Endometrial microvascular endothelial cells (primary cell): Measurements from ENCODE around the gene AHSP. TPM values are rescaled to one million over a fixed set of nuclear protein-coding genes. Genes with fewer than 3 reads are reported as not detected.
"Not testable (repeated sequence)": the region's sequence is repeated elsewhere in the genome, so short reads cannot be mapped to it uniquely, and the experiment has no call there.

Experiments used
- in situ Hi-C: cut with HindIII; loops from 2 replicates; pipeline ENCODE4 v1.10.0; 2017; ENCODE audit warnings: low sequenced_read_pairs, low pct_unique_long_range_greater_than_20kb; ENCODE audit errors: inconsistent ontology term
- total RNA-seq: library from RNA; depleted of rRNA; stranded (reverse); fragments of >200 nt; gene quantifications from one replicate; pipeline ENCODE4 v1.2.3, GENCODE V29; 2015; ENCODE audit errors: inconsistent ontology term

Gene AHSP
- total RNA-seq, 1 donor from 2014 or later: not detected

- in situ Hi-C loops: no loop called here
Observed at GRCh38 chr16:31528523-31529107, 915 bp downstream of the AHSP start.

GRCh38 chr16:31529108-31529936 is 1.6 kb downstream of the AHSP start:
- in situ Hi-C loops: no loop called here

- in situ Hi-C loops: no loop called here
Observed at GRCh38 chr16:31529937-31530312, 2.2 kb downstream of the AHSP start.

- in situ Hi-C loops: no loop called here
Observed at GRCh38 chr16:31530405-31530804, 2.7 kb downstream of the AHSP start.

GRCh38 chr16:31531096-31531495 is 3.4 kb downstream of the AHSP start:
- in situ Hi-C loops: no loop called here

- in situ Hi-C loops: no loop called here
Observed at GRCh38 chr16:31532120-31532519, 4.4 kb downstream of the AHSP start.

- in situ Hi-C loops: no loop called here
Observed at GRCh38 chr16:31532896-31533295, 5.2 kb downstream of the AHSP start.

- in situ Hi-C loops: no loop called here
Observed at GRCh38 chr16:31535737-31536136, 8.0 kb downstream of the AHSP start.

GRCh38 chr16:31536804-31537361 is 9.2 kb downstream of the AHSP start:
- in situ Hi-C loops: no loop called here

GRCh38 chr16:31537362-31538242 is 9.9 kb downstream of the AHSP start:
- in situ Hi-C loops: no loop called here

- in situ Hi-C loops: not testable (repeated sequence)
Observed at GRCh38 chr16:31538243-31538598, 10.5 kb downstream of the AHSP start.

GRCh38 chr16:31539762-31540161 is 12.1 kb downstream of the AHSP start:
- in situ Hi-C loops: not testable (repeated sequence)

- in situ Hi-C loops: no loop called here
Observed at GRCh38 chr16:31542763-31543162, 15.1 kb downstream of the AHSP start.

GRCh38 chr16:31561426-31562233 is 33.9 kb downstream of the AHSP start:
- in situ Hi-C loops: no loop called here

GRCh38 chr16:31568577-31569359 is 41.1 kb downstream of the AHSP start:
- in situ Hi-C loops: no loop called here

- in situ Hi-C loops: no loop called here
Observed at GRCh38 chr16:31569360-31569717, 41.6 kb downstream of the AHSP start.

GRCh38 chr16:31572821-31573220 is 45.1 kb downstream of the AHSP start:
- in situ Hi-C loops: no loop called here

GRCh38 chr16:31574159-31574558 is 46.5 kb downstream of the AHSP start:
- in situ Hi-C loops: not testable (repeated sequence)
